Caco-2 (cell line): ENCODE measurements around the gene CTXN3. TPM values are rescaled to one million over a fixed set of nuclear protein-coding genes. Genes with fewer than 3 reads are reported as not detected.

ENCODE experiments used
- BruUV-seq: library from RNA; stranded (reverse); fragments of 400-500 nt; replicated peaks from 2 replicates; lab custom pipeline; 2021; lab: Mats Ljungman, UMichigan
- CTCF ChIA-PET: fragments of 300-600 bp; sonication (Branson Sonifier 250); formaldehyde crosslinking; loops from one replicate; lab custom pipeline; 2022; ENCODE audit warnings: antibody characterized with exemption; lab: Charles Lee
- POLR2A ChIA-PET: fragments of 300-600 bp; sonication (Branson Sonifier 250); formaldehyde crosslinking; loops from one replicate; lab custom pipeline; 2022; ENCODE audit warnings: antibody characterized with exemption; lab: Charles Lee
- DNase-seq, 2 experiments: peaks; one replicate each; pipeline versions ENCODE4 v3.0.0 to v3.0.0-alpha.2; 2020 to 2022
- H3K27me3 ChIP-seq: replicated peaks from 2 replicates; pipeline ENCODE4 v1.6.0; 2011; ENCODE audit warnings: low read length; ENCODE audit not compliant: control insufficient read depth, insufficient read depth
- H3K36me3 ChIP-seq: 2 replicates; pipeline ENCODE4 v1.5.1; 2011; ENCODE audit warnings: low read length; ENCODE audit not compliant: control insufficient read depth, insufficient read depth
- H3K4me1 ChIP-seq: fragments of 250-450 bp; sonication (Bioruptor Pico); 2 replicates; pipeline ENCODE4 v1.5.1; 2020; ENCODE audit warnings: mild to moderate bottlenecking
- H3K4me3 ChIP-seq: 2 replicates; pipeline ENCODE4 v1.5.1; 2011; ENCODE audit warnings: low read depth, mild to moderate bottlenecking, control low read depth, low read length
- H3K9me3 ChIP-seq: fragments of 250-450 bp; sonication (Bioruptor Pico); 2 replicates; pipeline ENCODE4 v1.5.1; 2020; ENCODE audit warnings: mild to moderate bottlenecking, moderate library complexity
- H3K27ac Mint-ChIP-seq: one replicate; pipeline ENCODE4 v1.8.0; 2022; ENCODE audit warnings: mixed read lengths; ENCODE audit not compliant: unreplicated experiment
- H3K27me3 Mint-ChIP-seq: one replicate; pipeline ENCODE4 v1.8.0; 2022; ENCODE audit warnings: mixed read lengths; ENCODE audit not compliant: insufficient read depth, unreplicated experiment
- H3K36me3 Mint-ChIP-seq: one replicate; pipeline ENCODE4 v1.8.0; 2022; ENCODE audit warnings: mild to moderate bottlenecking, mixed read lengths; ENCODE audit not compliant: insufficient read depth, unreplicated experiment
- H3K4me1 Mint-ChIP-seq: one replicate; pipeline ENCODE4 v1.8.0; 2022; ENCODE audit warnings: low read depth, mixed read lengths; ENCODE audit not compliant: unreplicated experiment
- H3K4me3 Mint-ChIP-seq: one replicate; pipeline ENCODE4 v1.8.0; 2022; ENCODE audit warnings: mild to moderate bottlenecking, moderate library complexity, mixed read lengths; ENCODE audit not compliant: unreplicated experiment
- H3K9me3 Mint-ChIP-seq: one replicate; pipeline ENCODE4 v1.8.0; 2022; ENCODE audit warnings: mixed read lengths; ENCODE audit not compliant: unreplicated experiment
- intact Hi-C: fragments of 100-400 bp; cut with micrococcal nuclease; formaldehyde crosslinking; loops from one replicate; pipeline ENCODE4 v1.10.0; 2022; ENCODE audit not compliant: unreplicated experiment
- total RNA-seq: library from RNA; stranded (reverse); gene quantifications from 2 replicates; pipeline ENCODE4 v1.2.3, GENCODE V29; 2022
- TF ChIP-seq, protein P1 (sequence below), 2 experiments: fragments of 200-600 bp in 1 of 2; IDR thresholded peaks; 1 replicate in 1 of 2; 2 replicates in 1 of 2; pipeline versions ENCODE4 v1.5.1 to v1.8.0; 2011 to 2022; ENCODE audit warnings: antibody characterized with exemption in 1 of 2, control low read depth in 1 of 2, inconsistent platforms in 1 of 2, low read depth in 1 of 2, low read length in 1 of 2, mild to moderate bottlenecking in 1 of 2, moderate library complexity in 1 of 2; ENCODE audit not compliant: insufficient read depth in 1 of 2, severe bottlenecking in 1 of 2, unreplicated experiment in 1 of 2

CTXN3 gene
- total RNA-seq, 1 experiment from 2014 or later, result not detected

DNA sequence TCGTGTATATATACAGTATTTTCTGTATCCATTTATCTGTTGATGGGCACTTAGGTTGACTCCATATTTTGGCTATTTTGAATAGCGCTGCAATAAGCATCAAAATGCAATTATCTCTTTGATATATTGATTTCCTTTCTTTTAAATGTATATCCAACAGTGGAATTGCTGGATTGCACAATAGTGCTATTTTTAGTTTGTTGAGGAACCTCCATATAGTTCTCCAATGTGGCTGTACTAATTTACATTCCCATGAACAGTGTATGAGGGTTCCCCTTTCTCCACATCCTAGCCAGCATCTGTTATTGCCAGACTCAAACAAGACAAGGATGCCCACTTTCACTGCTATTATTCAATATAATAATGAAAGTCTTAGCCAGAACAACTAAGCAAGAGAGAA lies 9.1 kb upstream of the CTXN3 start:
- CTCF ChIA-PET, result no interaction called here
- Mint-ChIP-seq H3K9me3 (no peaks in the 10 kb centered on the region), H3K36me3 (no peaks in the 10 kb centered on the region), H3K4me3 (no peak overlapping the region), H3K27ac (no peak overlapping the region), H3K27me3 (peaks cover 2% of the 10 kb centered on the region), H3K4me1 (no peaks in the 10 kb centered on the region)
- TF ChIP-seq, protein P1, sequence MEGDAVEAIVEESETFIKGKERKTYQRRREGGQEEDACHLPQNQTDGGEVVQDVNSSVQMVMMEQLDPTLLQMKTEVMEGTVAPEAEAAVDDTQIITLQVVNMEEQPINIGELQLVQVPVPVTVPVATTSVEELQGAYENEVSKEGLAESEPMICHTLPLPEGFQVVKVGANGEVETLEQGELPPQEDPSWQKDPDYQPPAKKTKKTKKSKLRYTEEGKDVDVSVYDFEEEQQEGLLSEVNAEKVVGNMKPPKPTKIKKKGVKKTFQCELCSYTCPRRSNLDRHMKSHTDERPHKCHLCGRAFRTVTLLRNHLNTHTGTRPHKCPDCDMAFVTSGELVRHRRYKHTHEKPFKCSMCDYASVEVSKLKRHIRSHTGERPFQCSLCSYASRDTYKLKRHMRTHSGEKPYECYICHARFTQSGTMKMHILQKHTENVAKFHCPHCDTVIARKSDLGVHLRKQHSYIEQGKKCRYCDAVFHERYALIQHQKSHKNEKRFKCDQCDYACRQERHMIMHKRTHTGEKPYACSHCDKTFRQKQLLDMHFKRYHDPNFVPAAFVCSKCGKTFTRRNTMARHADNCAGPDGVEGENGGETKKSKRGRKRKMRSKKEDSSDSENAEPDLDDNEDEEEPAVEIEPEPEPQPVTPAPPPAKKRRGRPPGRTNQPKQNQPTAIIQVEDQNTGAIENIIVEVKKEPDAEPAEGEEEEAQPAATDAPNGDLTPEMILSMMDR (IDR thresholded peaks at IDR 0.05; ENCODE audit: insufficient read depth in 1 of 2, low read depth in 1 of 2, low read length in 1 of 2, severe bottlenecking in 1 of 2, unreplicated experiment in 1 of 2), result no peak
- no peak for DNase-seq
- intact Hi-C loops, result no loop called here
- POLR2A ChIA-PET, result no interaction called here
- no peaks in the 10 kb centered on the region for H3K27me3 ChIP-seq
- BruUV-seq, result no TSS peak
- no peak overlapping the region for H3K4me3 ChIP-seq
- no peaks in the 10 kb centered on the region for H3K36me3 ChIP-seq
- H3K9me3 ChIP-seq, result no peaks in the 10 kb centered on the region
- H3K4me1 ChIP-seq, result no peaks in the 10 kb centered on the region

DNA sequence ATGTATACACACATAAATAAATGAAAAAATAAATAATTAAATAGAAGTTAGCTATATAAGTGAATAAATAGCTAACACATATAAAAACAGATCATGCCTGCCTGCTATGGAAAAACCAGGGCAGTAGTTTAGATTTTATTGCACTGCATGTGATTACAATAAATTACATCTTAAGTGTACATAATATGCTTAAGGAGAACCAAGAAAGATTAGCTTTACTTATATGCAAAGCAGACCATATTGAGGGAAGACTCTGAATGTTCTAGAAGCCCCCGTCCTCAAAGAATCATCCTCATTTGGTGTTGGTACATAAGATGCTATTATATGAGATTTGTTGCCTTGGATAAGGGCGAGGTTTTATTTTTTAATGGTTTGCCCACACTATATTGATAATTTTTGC lies 5.9 kb upstream of the CTXN3 start:
- peaks cover 2% of the 10 kb centered on the region for H3K27me3 Mint-ChIP-seq
- no peaks in the 10 kb centered on the region for H3K36me3 ChIP-seq
- BruUV-seq, result no TSS peak

DNA sequence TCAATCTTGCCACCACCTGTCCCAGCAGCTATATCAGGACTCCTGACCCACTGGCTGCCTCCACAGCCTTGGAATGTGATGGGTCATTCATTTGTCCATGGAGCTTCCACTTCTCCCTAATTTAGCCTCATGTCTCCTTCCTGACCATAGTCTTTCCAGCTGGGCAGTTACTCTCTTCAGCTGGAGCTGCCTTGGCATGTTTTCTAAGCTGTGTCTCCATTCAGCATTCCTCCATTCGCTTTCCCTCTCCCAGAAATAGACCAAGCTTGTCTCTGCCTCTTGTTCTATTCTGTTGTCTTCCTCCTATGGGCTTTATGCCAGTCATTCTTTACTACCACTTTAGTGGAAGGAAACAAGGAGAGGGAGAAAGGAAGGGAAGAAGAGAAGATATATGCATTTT lies 5.3 kb upstream of the CTXN3 start:
- CTCF ChIA-PET, result no interaction called here
- no TSS peak for BruUV-seq
- POLR2A ChIA-PET, result no interaction called here

More for the DNA sequence above, 5.9 kb upstream of the CTXN3 start:
- intact Hi-C loops, result no loop called here
- Histone ChIP-seq H3K9me3 (no peaks in the 10 kb centered on the region), H3K4me3 (no peak overlapping the region), H3K4me1 (peaks cover 4% of the 10 kb centered on the region; the same call in 1 of the 2 replicates), H3K27me3 (no peaks in the 10 kb centered on the region)
- ChIA-PET POLR2A (no interaction called here), CTCF (no interaction called here)
- TF ChIP-seq, protein P1 (IDR thresholded peaks at IDR 0.05; ENCODE audit: insufficient read depth in 1 of 2, low read depth in 1 of 2, low read length in 1 of 2, severe bottlenecking in 1 of 2, unreplicated experiment in 1 of 2), result no peak
- Mint-ChIP-seq H3K4me3 (no peak overlapping the region), H3K27ac (no peak overlapping the region), H3K4me1 (peaks cover 11% of the 10 kb centered on the region), H3K9me3 (no peaks in the 10 kb centered on the region), H3K36me3 (no peaks in the 10 kb centered on the region)
- DNase-seq, result no peak

More for the DNA sequence above, 5.3 kb upstream of the CTXN3 start:
- H3K4me1 ChIP-seq, result peaks cover 4% of the 10 kb centered on the region; the same call in 1 of the 2 replicates
- H3K27me3 Mint-ChIP-seq, result peaks cover 2% of the 10 kb centered on the region
- H3K9me3 Mint-ChIP-seq, result no peaks in the 10 kb centered on the region
- no peaks in the 10 kb centered on the region for H3K36me3 ChIP-seq
- TF ChIP-seq, protein P1 (IDR thresholded peaks at IDR 0.05; ENCODE audit: insufficient read depth in 1 of 2, low read depth in 1 of 2, low read length in 1 of 2, severe bottlenecking in 1 of 2, unreplicated experiment in 1 of 2), result no peak
- H3K27me3 ChIP-seq, result no peaks in the 10 kb centered on the region
- no peak overlapping the region for H3K4me3 Mint-ChIP-seq
- H3K36me3 Mint-ChIP-seq, result no peaks in the 10 kb centered on the region
- no peak for DNase-seq
- H3K4me1 Mint-ChIP-seq, result peaks cover 11% of the 10 kb centered on the region
- H3K4me3 ChIP-seq, result no peak overlapping the region
- no peaks in the 10 kb centered on the region for H3K9me3 ChIP-seq
- no peak overlapping the region for H3K27ac Mint-ChIP-seq
- intact Hi-C loops, result no loop called here
